GM21825 (cell line): ENCODE results near the gene TAMALIN.

Experiments
- ATAC-seq: cut with Tn5 transposase; IDR thresholded peaks from one replicate; pipeline ENCODE4 v1.9.1; 2021; ENCODE audit warnings: mild to moderate bottlenecking, moderate library complexity; ENCODE audit not compliant: unreplicated experiment

The TAMALIN gene

GRCh38 chr12:51980809-51981127 lies 26.0 kb upstream of the TAMALIN start:
- no peak for ATAC-seq

DNA sequence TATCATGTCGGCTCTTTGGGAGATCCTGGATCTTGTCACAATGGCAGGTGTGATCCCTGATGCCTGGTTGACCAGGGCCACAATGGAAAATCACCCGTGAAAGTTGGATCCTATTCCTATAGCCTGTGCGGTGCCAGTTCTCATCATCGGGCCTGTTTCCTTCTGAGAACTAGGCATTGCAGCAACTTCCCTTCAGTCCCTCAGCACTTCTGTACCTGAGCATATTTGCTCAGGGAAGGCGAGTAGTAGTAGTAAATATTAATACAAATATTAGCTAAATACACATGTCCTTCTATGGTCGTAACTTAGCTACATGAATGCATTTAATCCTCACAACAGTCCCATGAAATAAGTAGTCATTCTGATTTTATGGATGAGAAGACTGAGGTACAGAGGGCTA lies 22.1 kb upstream of the TAMALIN start:
- no peak for ATAC-seq

DNA sequence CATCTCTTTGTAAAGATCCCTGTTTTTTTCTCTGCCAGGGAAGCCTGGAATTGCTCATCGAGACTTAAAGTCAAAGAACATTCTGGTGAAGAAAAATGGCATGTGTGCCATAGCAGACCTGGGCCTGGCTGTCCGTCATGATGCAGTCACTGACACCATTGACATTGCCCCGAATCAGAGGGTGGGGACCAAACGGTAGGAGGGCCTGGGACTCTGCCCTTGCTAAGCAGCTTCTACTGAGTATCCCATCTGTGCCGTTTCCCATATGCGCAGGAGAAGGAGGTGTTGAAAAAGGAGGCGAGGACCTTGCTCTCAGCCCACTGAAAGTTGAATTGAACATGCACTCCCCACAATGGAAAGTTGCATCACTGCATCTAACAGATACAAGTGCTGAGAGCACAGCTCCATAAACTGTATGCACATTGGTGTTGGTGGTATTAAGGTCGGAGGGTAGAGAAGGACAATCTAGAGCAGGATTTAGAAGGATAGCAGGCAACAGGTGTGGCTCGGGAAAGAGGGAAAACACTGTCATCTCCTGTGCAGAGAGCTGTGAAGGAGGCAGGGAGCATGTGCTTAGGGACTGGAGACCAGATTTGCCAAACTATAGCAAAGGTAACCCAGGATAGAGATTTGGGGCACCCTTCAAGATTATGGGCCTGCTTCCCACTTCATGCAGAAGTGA lies 21.5 kb upstream of the TAMALIN start:
- ATAC-seq, result no peak

DNA sequence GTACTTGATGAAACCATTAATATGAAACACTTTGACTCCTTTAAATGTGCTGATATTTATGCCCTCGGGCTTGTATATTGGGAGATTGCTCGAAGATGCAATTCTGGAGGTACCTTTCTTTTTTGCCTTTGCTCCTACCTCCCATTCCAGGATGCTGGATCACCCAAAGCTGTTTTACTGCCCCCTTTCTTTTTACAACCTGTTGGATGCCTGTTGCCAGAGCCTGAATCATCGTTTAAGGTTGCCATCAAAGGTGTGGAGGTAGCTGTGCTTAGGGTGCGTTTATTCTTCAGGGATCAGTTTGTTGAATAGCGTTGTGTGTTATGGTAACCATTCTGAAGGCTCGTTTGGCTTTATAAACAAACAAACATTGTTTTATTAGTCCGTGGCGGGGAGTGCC lies 19.9 kb upstream of the TAMALIN start:
- no peak for ATAC-seq

DNA sequence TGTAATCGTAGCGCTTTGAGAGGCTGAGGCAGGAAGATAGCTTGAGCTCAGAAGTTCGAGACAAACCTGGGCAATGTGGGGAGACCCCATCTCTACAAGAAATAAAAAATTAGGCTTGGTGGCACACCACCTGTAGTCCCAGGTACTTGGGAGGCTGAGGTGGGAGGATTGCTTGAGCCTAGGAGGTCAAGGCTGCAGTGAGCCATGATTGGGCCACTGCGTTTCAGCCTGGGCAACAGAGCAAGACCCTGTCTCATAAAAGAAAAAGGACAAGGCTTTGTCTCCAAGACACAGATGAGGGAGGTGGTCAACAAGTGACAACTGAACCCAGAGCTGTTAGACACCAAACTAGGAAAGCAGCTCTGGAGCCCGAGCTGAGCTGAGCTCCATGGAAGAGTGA lies 14.5 kb upstream of the TAMALIN start:
- ATAC-seq, result no peak

GRCh38 chr12:51994539-51994820 lies 12.3 kb upstream of the TAMALIN start:
- no peak for ATAC-seq

GRCh38 chr12:51994959-51995358 lies 11.8 kb upstream of the TAMALIN start:
- ATAC-seq, result no peak

GRCh38 chr12:51997136-51997535 lies 9.6 kb upstream of the TAMALIN start:
- no peak for ATAC-seq

GRCh38 chr12:52003016-52003550 lies 3.7 kb upstream of the TAMALIN start:
- no peak for ATAC-seq

DNA sequence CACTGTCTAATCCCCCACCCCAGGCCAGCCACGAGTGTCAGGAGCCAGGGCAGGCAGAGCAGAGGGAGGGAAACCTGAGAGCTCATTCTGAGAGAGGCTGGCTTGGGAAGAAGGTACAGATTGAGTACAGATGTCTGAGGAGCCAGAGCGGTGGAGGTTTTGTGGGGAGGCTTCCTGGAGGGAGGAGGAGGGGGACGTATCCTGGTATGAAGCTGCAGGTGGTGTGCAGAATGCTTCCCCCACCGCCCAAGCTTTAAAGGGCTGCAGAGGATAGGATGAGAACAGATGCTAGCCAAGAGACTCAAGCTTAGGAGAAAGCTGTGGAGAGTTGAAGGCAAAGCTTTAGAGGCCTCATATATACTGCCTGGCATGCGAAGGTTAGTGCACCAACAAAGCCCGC lies 3.2 kb upstream of the TAMALIN start:
- ATAC-seq, result no peak

GRCh38 chr12:52004042-52004648 lies 2.6 kb upstream of the TAMALIN start:
- ATAC-seq, result no peak

DNA sequence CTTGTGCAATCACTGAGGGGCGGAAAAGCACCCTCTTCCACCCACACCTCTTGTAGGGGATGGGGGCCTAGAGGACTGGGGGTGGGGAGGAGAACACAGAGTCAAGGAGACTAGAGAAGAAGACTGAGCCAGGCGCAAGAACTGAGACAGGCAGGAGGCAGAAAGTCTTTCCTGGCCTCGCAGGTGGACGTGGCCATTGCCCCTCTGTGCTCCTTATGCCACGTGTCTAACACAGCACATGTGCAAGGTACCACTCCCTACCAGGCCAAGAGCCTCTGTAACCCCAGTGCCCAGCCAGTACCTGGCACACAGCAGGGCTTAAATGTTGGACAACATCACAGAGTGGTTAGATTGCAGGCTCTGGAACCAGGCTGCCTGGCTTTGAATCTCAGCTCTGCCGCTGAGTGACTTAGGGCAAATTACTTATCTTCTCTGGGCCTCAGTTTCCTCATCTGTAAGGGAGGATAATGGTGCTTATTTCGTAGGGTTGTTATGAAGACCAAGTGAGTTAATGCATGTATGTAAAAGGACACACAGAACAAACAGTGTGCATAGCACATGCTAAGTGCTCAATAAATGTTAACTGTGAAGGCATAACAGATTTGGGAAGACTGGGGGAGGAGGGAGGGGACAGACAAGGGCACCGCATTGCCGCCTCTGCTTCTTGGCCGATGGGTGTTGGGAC lies 1.4 kb upstream of the TAMALIN start:
- ATAC-seq, result no peak

- ATAC-seq, result peak; percentile 68
Observed at GRCh38 chr12:52005903-52006703, 643 bp upstream of the TAMALIN start.

GRCh38 chr12:52007158-52007921 lies 594 bp downstream of the TAMALIN start:
- no peak for ATAC-seq

DNA sequence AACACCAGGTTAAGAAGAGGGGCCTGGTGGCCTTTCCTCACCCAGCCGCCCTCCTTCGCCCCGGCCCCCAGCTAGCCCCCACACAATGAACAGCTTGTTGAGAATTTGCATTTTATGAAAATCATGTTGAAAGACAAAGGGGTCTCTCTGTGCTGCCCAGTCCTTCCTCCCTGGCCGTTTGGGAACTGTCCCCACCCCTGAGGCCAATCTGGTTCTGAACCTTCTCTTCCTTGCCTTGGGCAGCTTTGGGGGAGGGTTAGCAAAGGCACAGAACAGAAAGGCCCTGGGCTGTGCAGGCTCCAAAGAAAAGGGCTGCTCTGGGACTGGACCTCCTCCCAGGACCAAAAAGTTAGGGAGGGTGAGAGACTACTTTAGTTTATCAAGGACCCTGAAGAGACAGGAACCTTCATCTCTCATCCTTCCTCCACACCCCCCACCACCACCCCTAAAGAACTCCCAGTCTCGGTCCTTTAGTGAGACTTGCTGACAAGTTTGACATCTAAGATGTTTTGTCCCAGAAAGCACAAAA lies 1.3 kb downstream of the TAMALIN start:
- no peak for ATAC-seq

DNA sequence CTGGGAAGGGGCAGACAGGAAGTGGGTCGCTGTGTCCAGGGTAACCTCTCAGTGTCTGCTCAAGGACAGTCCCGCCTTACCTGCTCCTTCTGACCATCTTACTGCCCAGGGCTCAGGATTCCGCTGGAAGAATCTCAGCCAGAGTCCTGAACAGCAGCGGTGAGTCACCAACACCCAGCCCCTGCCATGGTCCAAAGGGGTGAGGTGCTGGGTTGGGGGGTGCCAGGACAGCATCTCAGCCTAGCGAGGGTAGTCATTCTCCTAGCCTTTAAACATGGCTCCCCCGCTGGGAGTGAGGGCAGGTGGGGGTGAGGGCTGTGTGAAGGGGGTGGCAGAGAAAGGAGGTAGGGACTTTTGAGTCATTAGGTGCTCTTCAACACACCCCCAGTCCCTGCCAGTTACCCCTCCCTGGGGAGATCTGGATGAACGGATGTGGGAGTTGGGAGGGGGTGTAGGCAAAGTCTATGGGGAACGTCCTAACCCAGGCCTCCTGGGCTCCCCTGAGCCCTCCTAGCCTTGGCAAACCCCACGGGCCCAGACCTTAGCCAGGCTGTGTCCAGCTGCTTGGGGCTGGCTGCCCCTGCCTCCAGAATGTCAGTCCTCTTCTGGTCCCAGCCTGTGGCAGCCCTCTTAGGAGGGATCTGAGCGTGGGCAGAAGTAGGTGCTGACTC lies 2.5 kb downstream of the TAMALIN start:
- ATAC-seq, result no peak

DNA sequence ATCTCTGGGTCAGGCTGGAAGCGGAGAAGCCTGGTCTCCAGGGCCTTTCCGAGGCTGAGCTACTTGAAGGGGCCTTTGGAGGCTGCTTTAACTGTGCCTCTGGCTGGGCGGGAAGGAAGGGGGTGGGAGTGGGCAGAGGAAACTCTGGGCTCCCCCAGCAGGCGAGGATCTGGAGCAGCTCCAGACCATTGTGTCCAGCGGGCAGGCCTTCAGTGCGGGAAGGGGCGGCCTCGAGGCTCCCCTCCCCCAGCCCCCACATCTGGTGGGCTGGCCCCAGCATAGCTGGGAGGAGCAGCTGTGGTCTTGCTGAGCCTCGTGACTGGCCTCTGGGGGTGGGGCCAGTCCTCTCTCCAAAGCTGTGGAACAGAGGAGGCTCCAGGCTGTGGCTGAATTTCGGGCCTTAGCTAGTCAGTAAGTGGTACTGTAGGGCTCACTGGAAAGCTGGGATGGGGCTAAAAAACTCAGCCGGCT lies 3.4 kb downstream of the TAMALIN start:
- no peak for ATAC-seq

GRCh38 chr12:52010692-52011601 lies 4.2 kb downstream of the TAMALIN start:
- ATAC-seq, result no peak
